ENCODE results near the gene DTYMK. TPM values are rescaled to one million over a fixed set of nuclear protein-coding genes. Genes with fewer than 3 reads are reported as not detected.
A peak's percentile ranks its signal among the peaks of the same experiment; 100 is the strongest.

Gene DTYMK
- total and polyA plus RNA-seq, 2 experiments from 2014 or later: 47.7 to 72.7 TPM

DNA sequence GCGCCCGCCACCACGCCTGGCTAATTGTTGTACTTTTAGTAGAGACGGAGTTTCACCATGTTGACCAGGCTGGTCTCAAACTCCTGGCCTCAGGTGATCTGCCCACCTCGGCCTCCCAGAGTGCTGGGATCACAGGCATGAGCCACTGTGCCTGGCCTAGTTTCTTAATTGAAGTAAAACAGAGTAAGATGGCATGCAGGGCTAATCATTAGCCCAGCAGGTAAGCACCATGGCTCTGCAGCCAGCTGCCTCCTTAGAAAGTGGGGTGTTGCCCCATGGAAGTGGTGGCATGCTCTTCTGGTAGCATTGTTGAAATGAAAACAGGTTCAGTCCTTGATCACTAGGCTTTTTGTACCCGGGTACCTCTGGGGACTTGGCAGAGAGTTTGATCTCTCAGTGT, 36.7 kb downstream of the DTYMK start:
- TF ChIP-seq, protein P1, sequence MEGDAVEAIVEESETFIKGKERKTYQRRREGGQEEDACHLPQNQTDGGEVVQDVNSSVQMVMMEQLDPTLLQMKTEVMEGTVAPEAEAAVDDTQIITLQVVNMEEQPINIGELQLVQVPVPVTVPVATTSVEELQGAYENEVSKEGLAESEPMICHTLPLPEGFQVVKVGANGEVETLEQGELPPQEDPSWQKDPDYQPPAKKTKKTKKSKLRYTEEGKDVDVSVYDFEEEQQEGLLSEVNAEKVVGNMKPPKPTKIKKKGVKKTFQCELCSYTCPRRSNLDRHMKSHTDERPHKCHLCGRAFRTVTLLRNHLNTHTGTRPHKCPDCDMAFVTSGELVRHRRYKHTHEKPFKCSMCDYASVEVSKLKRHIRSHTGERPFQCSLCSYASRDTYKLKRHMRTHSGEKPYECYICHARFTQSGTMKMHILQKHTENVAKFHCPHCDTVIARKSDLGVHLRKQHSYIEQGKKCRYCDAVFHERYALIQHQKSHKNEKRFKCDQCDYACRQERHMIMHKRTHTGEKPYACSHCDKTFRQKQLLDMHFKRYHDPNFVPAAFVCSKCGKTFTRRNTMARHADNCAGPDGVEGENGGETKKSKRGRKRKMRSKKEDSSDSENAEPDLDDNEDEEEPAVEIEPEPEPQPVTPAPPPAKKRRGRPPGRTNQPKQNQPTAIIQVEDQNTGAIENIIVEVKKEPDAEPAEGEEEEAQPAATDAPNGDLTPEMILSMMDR (IDR thresholded peaks at IDR 0.05; ENCODE audit: low read depth, low read length): no peak
- Histone ChIP-seq H3K4me3 (no peak overlapping the region), H3K36me3 (peaks cover 20% of the 10 kb centered on the region), H3K4me1 (ENCODE audit: low read depth) (no peaks in the 10 kb centered on the region), H3K27me3 (no peaks in the 10 kb centered on the region), H3K9me3 (ENCODE audit: low read depth) (no peaks in the 10 kb centered on the region), H3K27ac (no peak overlapping the region)
- no peak for DNase-seq (ENCODE audit: low read depth in 1 of 2, low spot score in 1 of 2)

DNA sequence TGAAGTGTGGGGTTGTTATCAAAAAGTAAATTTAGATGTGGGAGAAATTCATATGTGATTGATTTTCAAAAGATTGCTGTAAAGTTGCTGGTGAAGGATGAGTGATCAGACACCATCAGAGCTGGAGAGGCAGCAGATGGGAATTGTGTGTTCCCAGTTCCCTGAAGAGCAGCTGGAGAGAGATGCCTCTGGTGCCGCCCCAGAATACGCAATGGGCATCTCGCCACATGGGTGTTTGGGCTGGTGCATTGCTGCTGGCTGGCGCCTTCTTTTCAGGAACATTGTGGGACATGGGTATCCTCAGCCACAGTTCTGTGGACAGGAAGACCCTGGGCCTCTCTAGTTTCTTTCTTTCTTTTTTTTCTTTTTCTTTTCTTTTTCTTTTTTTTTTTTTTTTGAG, 37.2 kb downstream of the DTYMK start:
- TF ChIP-seq, protein P1 (IDR thresholded peaks at IDR 0.05; ENCODE audit: low read depth, low read length): no peak
- no peak for DNase-seq (ENCODE audit: low read depth in 1 of 2, low spot score in 1 of 2)
- Histone ChIP-seq H3K9me3 (ENCODE audit: low read depth) (no peaks in the 10 kb centered on the region), H3K4me3 (no peak overlapping the region), H3K27me3 (no peaks in the 10 kb centered on the region), H3K36me3 (peaks cover 17% of the 10 kb centered on the region), H3K27ac (no peak overlapping the region), H3K4me1 (ENCODE audit: low read depth) (no peaks in the 10 kb centered on the region)

DNA sequence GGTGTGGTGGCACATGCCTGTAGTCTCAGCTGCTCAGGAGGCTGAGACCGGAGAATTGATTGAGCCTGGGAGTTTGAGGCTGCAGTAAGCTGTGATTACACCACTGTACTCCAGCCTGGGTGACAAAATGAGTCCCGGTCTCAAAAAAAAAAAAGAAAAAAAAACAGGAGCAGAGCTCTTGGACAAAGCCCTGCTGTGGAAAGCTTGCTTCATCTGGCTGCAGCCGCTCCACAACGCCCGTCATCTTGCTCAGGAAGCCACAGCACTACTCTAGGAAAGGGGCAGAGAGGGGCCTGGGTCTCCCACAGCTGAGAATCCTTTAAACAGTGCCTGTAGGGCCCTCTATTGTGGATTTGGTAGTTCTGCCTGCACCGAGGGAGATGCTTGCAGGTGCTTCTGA, 38.2 kb downstream of the DTYMK start:
- TF ChIP-seq, protein P1 (IDR thresholded peaks at IDR 0.05; ENCODE audit: low read depth, low read length): no peak
- peaks cover 15% of the 10 kb centered on the region for H3K36me3 ChIP-seq
- no peak overlapping the region for H3K4me3 ChIP-seq
- no peaks in the 10 kb centered on the region for H3K27me3 ChIP-seq
- H3K4me1 ChIP-seq (ENCODE audit: low read depth): no peaks in the 10 kb centered on the region
- DNase-seq (ENCODE audit: low read depth in 1 of 2, low spot score in 1 of 2): no peak
- H3K27ac ChIP-seq: no peak overlapping the region
- no peaks in the 10 kb centered on the region for H3K9me3 ChIP-seq (ENCODE audit: low read depth)

DNA sequence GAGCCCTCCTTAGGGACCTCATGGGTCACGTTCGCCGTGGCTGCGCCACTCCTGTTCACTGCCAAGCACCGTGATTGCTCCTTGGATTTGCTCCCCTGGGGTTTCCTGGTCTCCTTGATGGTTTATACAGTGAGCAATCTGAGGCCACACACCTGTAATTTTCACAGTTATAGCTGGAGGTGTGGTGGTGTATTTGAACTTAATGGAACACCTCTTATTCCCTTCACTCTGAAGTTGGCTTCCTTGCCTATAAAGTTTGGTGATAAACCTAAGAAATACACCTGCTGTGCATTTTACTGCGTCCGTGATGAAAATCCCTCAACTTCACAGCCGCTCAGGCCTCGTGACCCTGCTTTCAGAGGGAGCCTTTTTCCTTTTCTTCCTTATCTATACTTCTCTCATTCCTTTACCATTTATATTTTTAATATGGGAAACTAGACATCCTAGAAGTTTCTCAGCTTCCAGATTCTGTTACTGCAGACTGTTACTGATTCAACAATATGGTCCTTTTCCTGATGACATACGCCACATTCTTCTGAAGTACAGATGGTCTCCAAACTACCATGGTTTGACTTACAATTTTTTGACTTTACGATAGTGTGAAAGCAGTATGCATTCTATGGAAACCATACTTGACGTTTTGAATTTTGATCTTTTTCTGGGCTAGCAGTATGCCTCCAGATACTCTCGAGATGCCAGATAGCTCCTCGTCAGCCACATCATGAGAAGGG, 40.5 kb downstream of the DTYMK start:
- Histone ChIP-seq H3K27ac (no peak overlapping the region), H3K9me3 (ENCODE audit: low read depth) (no peaks in the 10 kb centered on the region), H3K36me3 (peaks cover 2% of the 10 kb centered on the region), H3K27me3 (no peaks in the 10 kb centered on the region), H3K4me3 (no peak overlapping the region), H3K4me1 (ENCODE audit: low read depth) (no peaks in the 10 kb centered on the region)
- TF ChIP-seq, protein P1 (IDR thresholded peaks at IDR 0.05; ENCODE audit: low read depth, low read length): no peak
- DNase-seq (ENCODE audit: low read depth in 1 of 2, low spot score in 1 of 2): no peak

DNA sequence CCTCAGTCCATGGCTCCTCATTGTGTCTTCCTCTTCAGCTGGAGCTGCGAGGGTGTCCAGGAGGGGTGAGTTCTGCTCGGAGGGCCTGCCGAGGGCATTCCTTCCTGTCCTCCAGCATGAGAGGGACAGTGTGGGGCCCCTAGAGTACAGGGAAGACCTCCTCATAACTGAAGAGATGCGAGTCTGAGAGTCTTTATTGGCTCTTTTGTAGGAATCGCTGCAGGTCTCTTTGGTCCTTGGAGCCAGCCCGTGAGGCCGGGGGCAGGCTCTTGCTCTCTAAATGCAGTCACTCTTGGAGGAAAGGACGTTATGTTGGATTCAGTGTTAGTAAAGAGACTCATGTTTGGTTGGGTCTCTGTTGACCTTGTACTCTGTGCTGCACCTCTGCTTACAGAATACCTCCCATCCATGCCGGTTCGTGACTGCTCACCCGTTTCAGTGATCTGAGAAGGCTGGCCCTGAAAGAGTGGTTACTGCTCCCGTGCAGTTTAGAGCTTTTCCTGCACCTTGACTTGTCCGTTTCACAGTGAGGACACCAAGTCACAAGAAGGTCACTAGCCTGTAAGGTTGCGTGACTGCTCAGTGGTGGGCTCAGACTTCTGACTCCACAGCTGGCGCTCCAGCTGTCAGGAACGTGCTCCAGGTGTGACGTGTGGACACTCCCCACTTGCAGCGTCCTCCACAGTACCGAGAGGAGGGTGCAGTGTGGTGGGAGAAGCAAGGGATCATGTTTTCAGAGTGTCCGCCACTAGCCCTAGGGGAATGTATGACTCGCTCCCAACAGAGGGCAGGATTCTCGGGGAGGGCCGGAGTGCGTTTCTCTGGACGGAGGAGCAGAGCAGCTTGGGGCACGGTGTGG, 41.3 kb downstream of the DTYMK start:
- Histone ChIP-seq H3K27me3 (no peaks in the 10 kb centered on the region), H3K36me3 (no peaks in the 10 kb centered on the region), H3K4me3 (no peak overlapping the region), H3K9me3 (ENCODE audit: low read depth) (no peaks in the 10 kb centered on the region), H3K4me1 (ENCODE audit: low read depth) (no peaks in the 10 kb centered on the region), H3K27ac (peak overlapping the region; percentile 43)
- DNase-seq (ENCODE audit: low read depth in 1 of 2, low spot score in 1 of 2): no peak
- TF ChIP-seq, protein P1 (IDR thresholded peaks at IDR 0.05; ENCODE audit: low read depth, low read length): no peak
